Subcutaneous adipose tissue (tissue), 4 donors: ENCODE measurements around the gene ZBTB49. TPM values are rescaled to one million over a fixed set of nuclear protein-coding genes. Genes with fewer than 3 reads are reported as not detected.

Source experiments
- CTCF ChIP-seq: fragments of 450-650 bp; IDR thresholded peaks from one replicate; pipeline ENCODE4 v1.5.1; 2016; ENCODE audit warnings: low read depth, mild to moderate bottlenecking, control low read depth, antibody characterized with exemption, moderate library complexity
- total RNA-seq, 4 donors: library from RNA; depleted of rRNA; stranded (reverse); fragments of >200 nt; gene quantifications; one replicate each; pipeline ENCODE4 v1.1.0, GENCODE V29; 2016

The ZBTB49 gene, protein sequence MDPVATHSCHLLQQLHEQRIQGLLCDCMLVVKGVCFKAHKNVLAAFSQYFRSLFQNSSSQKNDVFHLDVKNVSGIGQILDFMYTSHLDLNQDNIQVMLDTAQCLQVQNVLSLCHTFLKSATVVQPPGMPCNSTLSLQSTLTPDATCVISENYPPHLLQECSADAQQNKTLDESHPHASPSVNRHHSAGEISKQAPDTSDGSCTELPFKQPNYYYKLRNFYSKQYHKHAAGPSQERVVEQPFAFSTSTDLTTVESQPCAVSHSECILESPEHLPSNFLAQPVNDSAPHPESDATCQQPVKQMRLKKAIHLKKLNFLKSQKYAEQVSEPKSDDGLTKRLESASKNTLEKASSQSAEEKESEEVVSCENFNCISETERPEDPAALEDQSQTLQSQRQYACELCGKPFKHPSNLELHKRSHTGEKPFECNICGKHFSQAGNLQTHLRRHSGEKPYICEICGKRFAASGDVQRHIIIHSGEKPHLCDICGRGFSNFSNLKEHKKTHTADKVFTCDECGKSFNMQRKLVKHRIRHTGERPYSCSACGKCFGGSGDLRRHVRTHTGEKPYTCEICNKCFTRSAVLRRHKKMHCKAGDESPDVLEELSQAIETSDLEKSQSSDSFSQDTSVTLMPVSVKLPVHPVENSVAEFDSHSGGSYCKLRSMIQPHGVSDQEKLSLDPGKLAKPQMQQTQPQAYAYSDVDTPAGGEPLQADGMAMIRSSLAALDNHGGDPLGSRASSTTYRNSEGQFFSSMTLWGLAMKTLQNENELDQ
- total RNA-seq, result 1 to 10 TPM; 1.9 to 7.0 (median 4.0) TPM

- TF ChIP-seq CTCF, result no peak
Measured at GRCh38 chr4:4289941-4290850, at the start of gene ZBTB49, which contains the start of gene LYAR. ZBTB49 (plus strand) TSS chr4:4290251; CDS start chr4:4299946, 9,695 bp downstream. LYAR (minus strand) TSS chr4:4290154; CDS start chr4:4283742, 6,412 bp downstream.

- TF ChIP-seq CTCF, result no peak
Measured at GRCh38 chr4:4245172-4245571, 44.9 kb upstream of the ZBTB49 start.

DNA sequence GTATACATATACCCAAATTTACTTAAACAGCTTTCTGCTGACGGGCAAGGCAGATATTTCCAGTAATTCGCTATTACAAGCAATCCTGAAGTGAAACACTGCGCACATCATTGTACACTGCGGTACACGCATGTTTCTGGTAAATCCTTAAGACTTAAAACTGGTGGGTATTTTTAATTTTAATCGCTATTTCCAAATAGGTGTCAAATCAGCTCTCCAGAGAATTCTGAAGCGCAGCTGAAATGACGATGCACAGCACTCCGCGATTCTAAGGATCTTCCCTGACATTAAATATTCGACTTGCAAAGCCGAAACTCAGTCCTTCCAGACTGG, 42.4 kb upstream of the ZBTB49 start:
- no peak for TF ChIP-seq CTCF

DNA sequence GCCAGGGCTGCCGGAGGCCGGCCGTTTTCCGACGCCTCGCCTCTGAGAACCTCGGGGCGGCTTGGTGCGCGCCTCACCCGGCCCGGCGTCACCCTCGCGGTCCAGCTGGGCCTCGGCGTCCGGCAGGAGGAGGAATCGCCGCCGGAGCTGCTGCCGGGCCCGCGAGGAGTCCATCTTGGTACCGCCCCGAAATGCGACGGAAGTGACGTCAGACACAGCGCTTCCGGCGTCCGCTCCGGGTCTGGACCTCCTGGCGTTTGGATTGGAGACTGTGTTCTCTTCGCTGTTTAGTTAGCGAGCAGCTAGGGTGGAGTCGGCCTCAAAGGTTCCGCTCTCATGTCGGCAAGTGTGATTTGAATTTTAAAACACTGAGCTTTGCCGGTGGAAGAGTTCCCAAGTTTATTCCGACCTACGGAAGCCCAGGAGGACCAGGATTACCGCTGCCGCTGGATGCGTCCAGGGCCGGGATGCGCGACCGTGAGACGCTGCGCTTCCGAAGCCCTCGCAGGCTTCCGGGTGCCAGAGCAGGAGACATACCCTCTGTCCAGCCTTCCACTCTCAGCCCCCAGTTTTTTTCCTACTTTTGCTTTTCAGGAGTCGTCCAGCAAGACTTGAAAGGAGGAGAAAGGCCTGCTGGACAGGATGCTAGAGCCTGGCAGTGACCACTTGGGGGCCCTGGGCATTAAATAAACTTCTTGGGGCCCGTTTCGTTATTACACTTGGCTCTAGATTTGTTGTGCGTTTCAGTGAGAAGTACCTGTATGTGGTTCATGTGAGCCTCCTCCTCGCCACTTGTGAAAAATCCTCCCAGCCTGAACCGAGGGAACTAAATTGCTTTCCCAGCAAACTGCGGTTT, 41.8 kb upstream of the ZBTB49 start, which contains the start of gene TMEM128:
Gene TMEM128, minus strand, starts transcription at position 195 of the 856 bp plus-strand sequence. Its CDS starts 21 bp downstream, at position 174.
- no peak for TF ChIP-seq CTCF

DNA sequence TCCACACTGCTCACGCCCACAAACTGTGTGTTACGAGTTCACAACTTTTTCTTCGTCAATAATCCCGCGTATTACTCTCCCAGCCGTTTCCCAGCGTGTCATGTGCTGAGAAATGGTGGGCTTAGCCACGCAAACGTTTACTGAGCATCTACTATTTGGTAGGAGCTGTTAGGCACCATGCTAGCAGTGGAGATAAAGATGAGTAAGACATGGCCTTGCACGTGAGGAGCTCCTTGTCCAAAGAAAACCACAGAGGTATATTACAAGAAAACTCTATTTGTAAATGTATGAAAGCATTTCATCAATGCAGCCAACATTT, 41.2 kb upstream of the ZBTB49 start:
- no peak for TF ChIP-seq CTCF

DNA sequence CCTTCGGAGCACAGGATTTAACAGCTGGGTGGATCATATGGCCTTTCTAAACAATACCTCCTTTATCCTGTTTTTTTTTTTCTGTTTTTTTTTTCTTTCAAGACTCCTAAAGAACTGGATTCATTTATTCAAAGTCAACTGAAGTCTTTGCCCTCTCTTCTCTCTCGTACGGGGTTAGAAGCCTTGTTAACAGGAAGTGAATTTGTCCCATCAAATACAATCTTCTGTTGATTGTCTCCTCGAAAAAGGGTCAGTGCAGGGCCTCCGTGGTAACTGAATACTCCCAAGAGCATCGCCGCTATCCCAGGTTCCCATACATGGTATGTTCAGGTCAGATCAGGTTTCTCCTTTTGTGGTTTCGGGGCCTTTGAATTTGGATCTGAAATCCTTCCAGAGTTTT, 40.2 kb upstream of the ZBTB49 start:
- no peak for TF ChIP-seq CTCF
